ENCODE results near the gene SUPT20HL1. TPM values are rescaled to one million over a fixed set of nuclear protein-coding genes. Genes with fewer than 3 reads are reported as not detected.
"Not testable (repeated sequence)": the region's sequence is repeated elsewhere in the genome, so short reads cannot be mapped to it uniquely, and the experiment has no call there.

Gene SUPT20HL1
- total RNA-seq, 1 donor = not detected

DNA sequence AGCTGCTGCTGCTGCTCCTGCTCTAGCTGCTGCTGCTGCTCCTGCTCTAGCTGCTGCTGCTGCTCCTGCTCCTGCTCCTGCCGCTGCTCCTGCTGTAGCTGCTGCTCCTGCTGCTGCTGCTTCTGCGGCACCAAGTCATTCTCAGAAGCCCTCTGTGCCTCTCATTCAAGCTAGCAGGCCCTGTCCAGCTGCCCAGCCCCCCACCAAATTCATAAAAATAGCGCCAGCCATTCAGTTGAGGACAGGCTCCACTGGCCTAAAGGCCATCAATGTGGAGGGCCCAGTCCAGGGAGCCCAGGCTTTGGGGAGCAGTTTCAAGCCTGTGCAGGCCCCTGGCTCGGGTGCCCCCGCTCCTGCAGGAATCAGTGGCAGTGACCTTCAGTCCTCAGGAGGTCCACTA lies 3.9 kb downstream of the SUPT20HL1 start:
- Histone ChIP-seq H3K4me1 (ENCODE audit: insufficient read depth, low read length) (no peaks in the 10 kb centered on the region), H3K27me3 (ENCODE audit: insufficient read depth, low read length) (no peaks in the 10 kb centered on the region), H3K4me3 (ENCODE audit: insufficient read depth, low read length) (no peak overlapping the region), H3K36me3 (ENCODE audit: insufficient read depth, low read length) (no peaks in the 10 kb centered on the region), H3K4me2 (ENCODE audit: insufficient read depth, low read length) (no peak overlapping the region), H2AFZ (ENCODE audit: low read length) (no peak overlapping the region), H3K9me3 (ENCODE audit: low read depth, low read length) (no peaks in the 10 kb centered on the region), H3K27ac (ENCODE audit: low read depth, low read length) (no peak overlapping the region), H4K20me1 (ENCODE audit: insufficient read depth, low read length) (no peaks in the 10 kb centered on the region), H3K79me2 (ENCODE audit: insufficient read depth, low read length) (no peaks in the 10 kb centered on the region)
- no peak for DNase-seq (ENCODE audit: insufficient read length, low spot score, missing footprints)
- no peak for TF ChIP-seq CTCF (IDR thresholded peaks at IDR 0.05; ENCODE audit: extremely low read depth, low read depth, low read length)

DNA sequence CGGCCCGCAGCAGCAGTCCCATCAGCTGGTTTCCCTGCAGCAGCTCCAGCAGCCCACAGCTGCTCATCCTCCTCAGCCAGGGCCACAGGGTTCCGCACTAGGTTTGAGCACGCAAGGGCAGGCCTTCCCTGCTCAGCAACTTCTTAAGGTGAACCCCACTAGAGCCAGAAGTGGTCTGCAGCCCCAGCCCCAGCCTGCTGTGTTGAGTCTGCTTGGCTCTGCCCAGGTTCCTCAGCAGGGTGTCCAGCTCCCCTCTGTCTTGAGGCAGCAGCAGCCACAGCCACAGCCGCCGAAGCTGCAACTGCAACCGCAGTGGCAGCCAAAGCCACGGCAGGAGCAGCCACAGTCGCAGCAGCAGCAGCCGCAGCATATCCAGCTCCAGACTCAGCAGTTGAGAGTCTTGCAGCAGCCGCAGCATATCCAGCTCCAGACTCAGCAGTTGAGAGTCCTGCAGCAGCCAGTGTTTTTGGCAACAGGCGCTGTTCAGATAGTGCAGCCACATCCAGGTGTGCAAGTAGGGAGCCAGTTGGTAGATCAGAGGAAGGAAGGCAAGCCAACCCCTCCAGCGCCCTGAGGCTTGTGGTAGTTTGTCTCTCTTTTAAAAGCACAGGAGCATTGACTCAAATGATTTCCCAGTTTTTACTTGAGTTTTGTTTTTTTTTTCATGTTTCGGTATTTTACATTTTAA lies 4.6 kb downstream of the SUPT20HL1 start:
- Histone ChIP-seq H3K4me1 (ENCODE audit: insufficient read depth, low read length) (no peaks in the 10 kb centered on the region), H3K9me3 (ENCODE audit: low read depth, low read length) (no peaks in the 10 kb centered on the region), H4K20me1 (ENCODE audit: insufficient read depth, low read length) (no peaks in the 10 kb centered on the region), H2AFZ (ENCODE audit: low read length) (no peak overlapping the region), H3K4me3 (ENCODE audit: insufficient read depth, low read length) (no peak overlapping the region), H3K27me3 (ENCODE audit: insufficient read depth, low read length) (no peaks in the 10 kb centered on the region), H3K27ac (ENCODE audit: low read depth, low read length) (no peak overlapping the region), H3K36me3 (ENCODE audit: insufficient read depth, low read length) (no peaks in the 10 kb centered on the region), H3K4me2 (ENCODE audit: insufficient read depth, low read length) (no peak overlapping the region), H3K79me2 (ENCODE audit: insufficient read depth, low read length) (no peaks in the 10 kb centered on the region)
- DNase-seq (ENCODE audit: insufficient read length, low spot score, missing footprints) = no peak
- no peak for TF ChIP-seq CTCF (IDR thresholded peaks at IDR 0.05; ENCODE audit: extremely low read depth, low read depth, low read length)

DNA sequence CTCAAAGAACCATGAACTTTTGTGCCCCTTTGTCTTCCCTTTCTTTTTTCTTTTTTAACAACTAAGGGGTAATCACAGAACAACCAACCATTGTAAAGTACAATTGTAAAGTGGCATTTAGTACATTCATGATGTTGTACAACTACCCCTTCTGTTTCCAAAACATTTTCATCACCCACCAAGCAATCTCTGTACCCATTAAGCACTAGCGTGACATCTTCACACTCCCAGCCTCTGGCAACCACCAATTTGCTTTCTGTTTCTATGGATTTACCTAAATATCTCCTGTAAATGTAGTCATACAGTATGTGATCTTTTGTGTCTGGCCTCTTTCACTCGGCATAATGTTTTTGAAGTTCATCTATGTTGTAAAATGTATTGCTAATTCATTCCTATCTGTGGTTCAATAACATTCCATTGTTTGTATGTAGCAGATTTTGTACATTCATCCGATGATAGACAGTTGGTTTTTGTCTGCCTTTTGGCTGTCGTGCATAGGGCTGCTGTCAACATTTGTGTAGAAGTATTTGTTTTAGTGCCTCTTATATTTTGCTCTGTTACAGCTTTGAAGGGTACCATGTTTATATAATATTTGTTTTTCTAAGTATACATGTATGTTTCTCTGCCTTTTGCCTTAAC lies 6.4 kb downstream of the SUPT20HL1 start:
- not testable (repeated sequence) for H2AFZ ChIP-seq (ENCODE audit: low read length)

DNA sequence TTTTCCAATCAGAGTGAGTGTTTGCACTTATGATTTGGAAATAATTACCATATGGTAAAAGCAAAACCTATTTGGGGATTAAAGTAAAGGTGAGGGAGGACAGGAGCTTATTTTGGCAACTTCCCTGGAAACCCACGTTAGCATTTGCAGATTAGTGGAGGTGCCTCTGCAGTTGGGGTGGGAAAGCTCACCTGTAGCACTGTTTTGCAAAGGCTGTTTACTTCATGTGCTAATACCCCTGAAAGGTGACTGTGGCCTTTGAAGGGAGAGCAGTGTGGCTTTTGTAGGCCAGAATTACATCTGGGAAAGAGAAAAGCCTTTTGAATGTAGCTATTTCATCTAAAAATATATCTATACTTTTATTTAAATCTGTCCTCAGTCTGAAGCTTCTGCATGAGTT lies 9.4 kb downstream of the SUPT20HL1 start:
- H4K20me1 ChIP-seq (ENCODE audit: insufficient read depth, low read length) = no peaks in the 10 kb centered on the region
- H2AFZ ChIP-seq (ENCODE audit: low read length) = no peak overlapping the region
- H3K36me3 ChIP-seq (ENCODE audit: insufficient read depth, low read length) = no peaks in the 10 kb centered on the region
- no peaks in the 10 kb centered on the region for H3K4me1 ChIP-seq (ENCODE audit: insufficient read depth, low read length)
- H3K27me3 ChIP-seq (ENCODE audit: insufficient read depth, low read length) = peaks cover 7% of the 10 kb centered on the region
- no peak overlapping the region for H3K4me3 ChIP-seq (ENCODE audit: insufficient read depth, low read length)
- H3K27ac ChIP-seq (ENCODE audit: low read depth, low read length) = no peak overlapping the region
- TF ChIP-seq CTCF (IDR thresholded peaks at IDR 0.05; ENCODE audit: extremely low read depth, low read depth, low read length) = no peak
- no peak for DNase-seq (ENCODE audit: insufficient read length, low spot score, missing footprints)
- H3K4me2 ChIP-seq (ENCODE audit: insufficient read depth, low read length) = no peak overlapping the region
- H3K79me2 ChIP-seq (ENCODE audit: insufficient read depth, low read length) = no peaks in the 10 kb centered on the region
- H3K9me3 ChIP-seq (ENCODE audit: low read depth, low read length) = no peaks in the 10 kb centered on the region

More for the DNA sequence above, 6.4 kb downstream of the SUPT20HL1 start:
- not testable (repeated sequence) for H3K36me3 ChIP-seq (ENCODE audit: insufficient read depth, low read length); H3K4me3 ChIP-seq (ENCODE audit: insufficient read depth, low read length); H3K4me2 ChIP-seq (ENCODE audit: insufficient read depth, low read length); DNase-seq (ENCODE audit: insufficient read length, low spot score, missing footprints); H4K20me1 ChIP-seq (ENCODE audit: insufficient read depth, low read length); H3K9me3 ChIP-seq (ENCODE audit: low read depth, low read length); H3K4me1 ChIP-seq (ENCODE audit: insufficient read depth, low read length); H3K27ac ChIP-seq (ENCODE audit: low read depth, low read length); H3K79me2 ChIP-seq (ENCODE audit: insufficient read depth, low read length); H3K27me3 ChIP-seq (ENCODE audit: insufficient read depth, low read length)
